Skin of body (tissue), 2 donors: ENCODE results near the gene NLK. TPM values are rescaled to one million over a fixed set of nuclear protein-coding genes. Genes with fewer than 3 reads are reported as not detected.
A peak's percentile ranks its signal among the peaks of the same experiment; 100 is the strongest.
"Not testable (repeated sequence)": the region's sequence is repeated elsewhere in the genome, so short reads cannot be mapped to it uniquely, and the experiment has no call there.

ENCODE experiments used
- DNase-seq: peaks from one replicate; lab custom pipeline; 2025; lab: John Stamatoyannopoulos, UW
- total RNA-seq: library from RNA; depleted of rRNA; stranded (reverse); fragments of >200 nt; gene quantifications from one replicate; pipeline ENCODE4 v1.2.3, GENCODE V29; 2014

Gene NLK
- total RNA-seq: 13.5 TPM

GRCh38 chr17:28042657-28042720 is at the start of gene NLK:
Gene NLK (plus strand): TSS chr17:28042677. CDS start chr17:28042874, 197 bp downstream.
- DNase-seq: no peak

GRCh38 chr17:27993161-27993695 is 49.2 kb upstream of the NLK start:
- no peak for DNase-seq

GRCh38 chr17:27993723-27994310 is 48.7 kb upstream of the NLK start:
- DNase-seq: no peak

GRCh38 chr17:27994586-27994985 is 47.9 kb upstream of the NLK start:
- no peak for DNase-seq

GRCh38 chr17:27995554-27995953 is 46.9 kb upstream of the NLK start:
- DNase-seq: no peak

- DNase-seq: no peak
Observed at GRCh38 chr17:27996202-27997043, 46.1 kb upstream of the NLK start.

- DNase-seq: no peak
Observed at GRCh38 chr17:27997044-27997401, 45.5 kb upstream of the NLK start.

GRCh38 chr17:27997522-27997921 is 45.0 kb upstream of the NLK start:
- DNase-seq: no peak

- no peak for DNase-seq
Observed at GRCh38 chr17:28001149-28001548, 41.3 kb upstream of the NLK start.

GRCh38 chr17:28004344-28004743 is 38.1 kb upstream of the NLK start:
- no peak for DNase-seq

- DNase-seq: not testable (repeated sequence)
Observed at GRCh38 chr17:28007925-28008324, 34.6 kb upstream of the NLK start.

GRCh38 chr17:28008513-28008912 is 34.0 kb upstream of the NLK start:
- DNase-seq: no peak

GRCh38 chr17:28010406-28010805 is 32.1 kb upstream of the NLK start:
- no peak for DNase-seq

- no peak for DNase-seq
Observed at GRCh38 chr17:28018439-28019070, 23.9 kb upstream of the NLK start.

GRCh38 chr17:28020515-28020914 is 22.0 kb upstream of the NLK start:
- DNase-seq: no peak

- no peak for DNase-seq
Observed at GRCh38 chr17:28029044-28029443, 13.4 kb upstream of the NLK start.

- DNase-seq: no peak
Observed at GRCh38 chr17:28030386-28030785, 12.1 kb upstream of the NLK start.

GRCh38 chr17:28031174-28031573 is 11.3 kb upstream of the NLK start:
- DNase-seq: no peak

GRCh38 chr17:28033972-28034714 is 8.3 kb upstream of the NLK start:
- peak; percentile 2 for DNase-seq

- not testable (repeated sequence) for DNase-seq
Observed at GRCh38 chr17:28035452-28035851, 7.0 kb upstream of the NLK start.

- DNase-seq: not testable (repeated sequence)
Observed at GRCh38 chr17:28035884-28036283, 6.6 kb upstream of the NLK start.

GRCh38 chr17:28038802-28039201 is 3.7 kb upstream of the NLK start:
- no peak for DNase-seq
